Measurements from ENCODE around the gene CALB2. TPM values are rescaled to one million over a fixed set of nuclear protein-coding genes. Genes with fewer than 3 reads are reported as not detected.

CALB2 gene
- total and polyA plus RNA-seq, 2 of the 8 experiments (the other 6 are each of a cell fraction or from before 2014, with no cell fraction given): 1.9 to 2.6 TPM

- TF ChIP-seq CTCF (IDR thresholded peaks at IDR 0.05; ENCODE audit: control extremely low read depth in 1 of 3, insufficient read depth in 1 of 3, low read depth in 1 of 3, low read length in 3 of 3): no peak
- TF ChIP-seq CHD1 (IDR thresholded peaks at IDR 0.05; ENCODE audit: low read depth, low read length): no peak
- TF ChIP-seq E2F6 (IDR thresholded peaks at IDR 0.05): no peak
Measured at GRCh38 chr16:71356051-71356740, 2.3 kb upstream of the CALB2 start (continued).

Data from H1 (cell line).